Endodermal cell (in vitro differentiated cells): ENCODE data around the gene CHODL. TPM values are rescaled to one million over a fixed set of nuclear protein-coding genes. Genes with fewer than 3 reads are reported as not detected.

ENCODE experiments used
- DNase-seq: peaks from one replicate; pipeline ENCODE4 v3.0.0-alpha.2; 2017
- H3K27ac ChIP-seq: 2 replicates; pipeline ENCODE4 v1.5.1; 2013; ENCODE audit warnings: mild to moderate bottlenecking, low read depth, low read length, moderate library complexity
- H3K27me3 ChIP-seq: 2 replicates; pipeline ENCODE4 v1.6.1; 2013; ENCODE audit warnings: mild to moderate bottlenecking, low read length, moderate library complexity; ENCODE audit not compliant: insufficient read depth, control insufficient read depth, poor library complexity, severe bottlenecking
- H3K36me3 ChIP-seq: 2 replicates; pipeline ENCODE4 v1.7.0; 2013; ENCODE audit warnings: mild to moderate bottlenecking, low read length, moderate library complexity; ENCODE audit not compliant: control insufficient read depth, insufficient read depth
- H3K4me1 ChIP-seq: one replicate; pipeline ENCODE4 v1.7.0; 2013; ENCODE audit warnings: low read length; ENCODE audit not compliant: control insufficient read depth, insufficient read depth
- H3K4me3 ChIP-seq: 2 replicates; pipeline ENCODE4 v1.5.1; 2013; ENCODE audit warnings: mild to moderate bottlenecking, low read length, moderate library complexity
- H3K9ac ChIP-seq: 2 replicates; pipeline ENCODE4 v1.6.1; 2013; ENCODE audit warnings: mild to moderate bottlenecking, low read length, moderate library complexity; ENCODE audit not compliant: poor library complexity, severe bottlenecking; ENCODE audit errors: extremely low read depth
- H3K9me3 ChIP-seq: 2 replicates; pipeline ENCODE4 v1.6.1; 2013; ENCODE audit warnings: mild to moderate bottlenecking, low read length, moderate library complexity; ENCODE audit not compliant: control insufficient read depth
- H3K27ac Mint-ChIP-seq: 2 replicates; pipeline ENCODE4 v1.8.0; 2020; ENCODE audit warnings: mixed read lengths
- H3K27me3 Mint-ChIP-seq: 2 replicates; pipeline ENCODE4 v1.8.0; 2021; ENCODE audit warnings: mild to moderate bottlenecking, mixed read lengths; ENCODE audit not compliant: insufficient read depth
- H3K36me3 Mint-ChIP-seq: 2 replicates; pipeline ENCODE4 v1.8.0; 2020; ENCODE audit warnings: low read depth, mixed read lengths
- H3K4me1 Mint-ChIP-seq: 2 replicates; pipeline ENCODE4 v1.8.0; 2020; ENCODE audit warnings: mixed read lengths
- H3K4me3 Mint-ChIP-seq: 2 replicates; pipeline ENCODE4 v1.8.0; 2020; ENCODE audit warnings: mild to moderate bottlenecking, moderate library complexity, mixed read lengths
- H3K9me3 Mint-ChIP-seq: 2 replicates; pipeline ENCODE4 v1.8.0; 2020; ENCODE audit warnings: mild to moderate bottlenecking, mixed read lengths
- CTCF ChIP-seq: fragments of 200-600 bp; sonication (generic); conservative IDR thresholded peaks from 2 replicates; pipeline ENCODE4 v1.5.0; 2021; ENCODE audit warnings: antibody characterized with exemption, mild to moderate bottlenecking
- WGBS, 2 experiments: methylation state at CpG; one replicate each; pipeline versions ENCODE4 v1.1.5 to v1.1.7; 2013; ENCODE audit warnings: missing lambda C conversion rate in 2 of 2, mixed read lengths in 1 of 2; ENCODE audit not compliant: insufficient coverage in 1 of 2, insufficient read length in 1 of 2; 5-methylcytosine and 5-hydroxymethylcytosine counted together
- total RNA-seq, 2 donors: library from RNA; stranded (reverse); fragmentation: NEBNext Ultra II Directional in 1 of 2; extraction: Animal tissue kit (Norgen Biotek cat#: 25700) in 1 of 2; gene quantifications; 2 replicates in 1 of 2; 3 replicates in 1 of 2; pipeline ENCODE4 v1.2.1, GENCODE V29; 2021

The CHODL gene
- total RNA-seq, 2 donors from 2014 or later, result 2.2 to 4.2 TPM

GRCh38 chr21:18252680-18253079 lies 8.0 kb downstream of the CHODL start:
- no peak overlapping the region for H3K27ac ChIP-seq
- Mint-ChIP-seq H3K36me3 (no peaks in the 10 kb centered on the region), H3K9me3 (no peaks in the 10 kb centered on the region), H3K4me3 (no peak overlapping the region), H3K4me1 (no peaks in the 10 kb centered on the region), H3K27me3 (peaks cover 4% of the 10 kb centered on the region), H3K27ac (no peak overlapping the region)
- H3K27me3 ChIP-seq, result peaks cover 6% of the 10 kb centered on the region
- no peak overlapping the region for H3K9ac ChIP-seq
- H3K4me1 ChIP-seq, result no peaks in the 10 kb centered on the region
- DNase-seq, result no peak
- no peak for TF ChIP-seq CTCF
- H3K4me3 ChIP-seq, result no peak overlapping the region
- H3K36me3 ChIP-seq, result no peaks in the 10 kb centered on the region
- WGBS, 2 experiments, result 89 to 96% methylated on average over 3 to 4 of the region's 5 CpGs
- H3K9me3 ChIP-seq, result no peaks in the 10 kb centered on the region

DNA sequence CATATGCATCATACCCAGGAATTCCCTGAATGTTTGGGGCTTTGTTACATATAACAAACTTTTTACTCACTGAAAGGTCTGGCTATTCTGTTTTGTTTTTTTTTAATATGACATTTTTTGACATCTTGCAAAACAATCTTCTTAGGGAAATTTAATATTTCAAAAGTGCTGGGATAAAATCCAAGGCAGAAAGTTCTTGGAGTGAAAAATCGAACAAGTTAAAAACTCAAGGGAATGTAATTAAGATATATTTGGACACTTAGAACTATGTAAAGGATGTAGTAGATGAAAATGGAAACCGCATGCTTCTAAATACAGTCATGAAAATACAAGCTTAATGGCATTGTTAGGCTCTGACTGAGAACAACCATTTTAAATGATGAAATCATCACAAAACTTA lies 8.6 kb downstream of the CHODL start:
- Histone ChIP-seq H3K27me3 (peaks cover under 1% of the 10 kb centered on the region), H3K27ac (no peak overlapping the region), H3K9me3 (no peaks in the 10 kb centered on the region), H3K9ac (no peak overlapping the region), H3K36me3 (no peaks in the 10 kb centered on the region), H3K4me3 (no peak overlapping the region), H3K4me1 (no peaks in the 10 kb centered on the region)
- Mint-ChIP-seq H3K27ac (no peak overlapping the region), H3K9me3 (no peaks in the 10 kb centered on the region), H3K4me3 (no peak overlapping the region), H3K27me3 (no peaks in the 10 kb centered on the region), H3K4me1 (no peaks in the 10 kb centered on the region), H3K36me3 (no peaks in the 10 kb centered on the region)
- TF ChIP-seq CTCF, result no peak
- WGBS, 2 experiments, result 90 to 100% methylated on average over 1 to 2 of the region's 2 CpGs
- DNase-seq, result no peak

- no peaks in the 10 kb centered on the region for H3K4me1 ChIP-seq
- H3K9me3 ChIP-seq, result no peaks in the 10 kb centered on the region
- no peak overlapping the region for H3K4me3 ChIP-seq
- H3K27me3 Mint-ChIP-seq, result no peaks in the 10 kb centered on the region
- no peak overlapping the region for H3K27ac Mint-ChIP-seq
- H3K36me3 ChIP-seq, result no peaks in the 10 kb centered on the region
- H3K4me3 Mint-ChIP-seq, result no peak overlapping the region
- no peaks in the 10 kb centered on the region for H3K9me3 Mint-ChIP-seq
- no peaks in the 10 kb centered on the region for H3K4me1 Mint-ChIP-seq
- no peak for TF ChIP-seq CTCF
- H3K36me3 Mint-ChIP-seq, result no peaks in the 10 kb centered on the region
- H3K9ac ChIP-seq, result no peak overlapping the region
- H3K27ac ChIP-seq, result no peak overlapping the region
- no peaks in the 10 kb centered on the region for H3K27me3 ChIP-seq
- DNase-seq, result no peak
- WGBS, 2 experiments, result 92% methylated on average over 2 of the region's 2 CpGs; no CpG with 5 or more reads in 1 of the 2 experiments
These were observed 9.2 kb downstream of the CHODL start for GRCh38 chr21:18253799-18254198.
